Ovary (tissue), 9 donors: ENCODE measurements around the gene PTPRA. TPM values are rescaled to one million over a fixed set of nuclear protein-coding genes. Genes with fewer than 3 reads are reported as not detected.

Experiments
- DNase-seq, 5 donors: peaks; one replicate each; pipeline ENCODE4 v3.0.0-alpha.2; 2019 to 2020
- H3K27ac ChIP-seq, 2 donors: fragments of 200-600 bp; one replicate each; pipeline versions ENCODE4 v1.5.1 to v1.8.0; 2019 to 2022
- H3K27me3 ChIP-seq: fragments of 200-600 bp; one replicate; pipeline ENCODE4 v1.8.0; 2022
- H3K36me3 ChIP-seq: fragments of 200-600 bp; sonication (generic); one replicate; pipeline ENCODE4 v1.5.1; 2019
- H3K4me1 ChIP-seq: one replicate; pipeline ENCODE4 v1.8.1; 2013; ENCODE audit warnings: mild to moderate bottlenecking, moderate library complexity; ENCODE audit not compliant: insufficient read depth
- H3K4me3 ChIP-seq: fragments of 200-600 bp; sonication (generic); one replicate; pipeline ENCODE4 v1.5.1; 2017
- H3K9me3 ChIP-seq, 2 donors: fragments of 200-600 bp in 1 of 2; sonication (generic) in 1 of 2; one replicate each; pipeline versions ENCODE4 v1.5.1 to v1.8.1; 2013 to 2019; ENCODE audit warnings: mild to moderate bottlenecking in 1 of 2, moderate library complexity in 1 of 2
- EP300 ChIP-seq: sonication (generic); formaldehyde crosslinking; IDR thresholded peaks from one replicate; pipeline ENCODE4 v1.6.1; 2017; ENCODE audit warnings: antibody characterized with exemption
- POLR2A ChIP-seq: fragments of 450-650 bp; IDR thresholded peaks from one replicate; pipeline ENCODE4 v1.6.1; 2017; ENCODE audit warnings: antibody characterized with exemption, mild to moderate bottlenecking, moderate library complexity
- WGBS, 3 donors: extraction: QIAGEN DNeasy Blood & Tissue Kit in 1 of 3; methylation state at CpG; one replicate each; pipeline versions ENCODE4 v1.1.5 to v1.1.7; 2013 to 2017; 5-methylcytosine and 5-hydroxymethylcytosine counted together
- intact Hi-C, 4 donors: fragments of 100-400 bp; cut with DNase I; formaldehyde crosslinking; loops; one replicate each; pipeline versions ENCODE4 v1.11.0 to v1.15.1; 2022 to 2023
- polyA plus RNA-seq, 2 donors: library from polyadenylated mRNA; stranded (reverse); fragments of 200-250 nt in 1 of 2; fragments of 350-450 nt in 1 of 2; fragmentation: Illumina TruSeq in 1 of 2; extraction: RNeasy Lipid Tissue Mini Kit (QIAGEN cat#74804) in 1 of 2; gene quantifications; one replicate each; pipeline ENCODE4 v1.2.3, GENCODE V29; 2013 to 2014
- total RNA-seq, 7 donors: library from RNA; depleted of rRNA in 2 of 7; stranded (reverse); fragments of >200 nt in 2 of 7; fragmentation: NEBNext Ultra II Directional in 3 of 7; extraction: Animal tissue kit (Norgen Biotek cat#: 25700) in 3 of 7; gene quantifications; one replicate each; pipeline versions ENCODE4 v1.1.0 to v1.2.4, GENCODE V29; 2016 to 2023
- TF ChIP-seq, protein P1 (sequence below), 3 donors: fragments of 450-650 bp in 2 of 3; fragments of 200-600 bp in 1 of 3; IDR thresholded peaks; one replicate each; pipeline versions ENCODE4 v1.5.1 to v1.8.0; 2016 to 2022; ENCODE audit warnings: antibody characterized with exemption in 3 of 3, mild to moderate bottlenecking in 1 of 3
- donor health status: DM: no; HTN: no; CAD: no; lungs with moderate emphysema.
- donor health status: DM: no; HTN: no; CAD: no.
- donor health status: Bipolar disorder and iron deficiency.
- donor health status: DM: yes; HTN: yes; CAD: no.
- donor health status: DM: no; HTN: no; CAD: no.
- donor health status: DM: yes; HTN: yes; CAD: no.

Gene PTPRA
- total and polyA plus RNA-seq, 9 donors: 40.7 to 178 (median 71.8) TPM

DNA sequence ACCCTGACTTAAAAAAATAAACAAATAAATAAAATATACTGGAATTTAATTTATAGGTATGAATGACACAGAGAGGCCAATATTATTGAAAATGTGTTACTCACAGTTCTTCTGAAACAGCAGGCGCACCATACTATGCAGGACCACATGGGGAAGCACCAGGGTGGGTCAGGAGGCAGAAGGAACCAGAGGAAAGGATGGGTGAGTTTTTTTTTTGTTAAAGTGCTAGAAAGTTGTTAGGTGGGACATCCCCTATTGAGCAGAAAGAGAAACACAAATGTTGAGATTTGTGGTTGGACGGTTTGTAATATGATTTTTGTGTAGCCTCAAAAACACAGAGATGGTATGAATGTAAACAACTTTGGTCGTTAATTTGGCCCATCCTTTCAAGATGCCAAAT, 26.0 kb downstream of the PTPRA start:
- Histone ChIP-seq H3K36me3 (no peaks in the 10 kb centered on the region), H3K4me1 (peaks cover 2% of the 10 kb centered on the region), H3K27me3 (no peaks in the 10 kb centered on the region), H3K4me3 (no peak overlapping the region), H3K27ac (no peak overlapping the region), H3K9me3 (no peaks in the 10 kb centered on the region)
- WGBS, 3 donors: 84 to 93% (median 91%) methylated on average over 3 of the region's 3 CpGs
- DNase-seq: no peak
- intact Hi-C loops: no loop called here
- TF ChIP-seq EP300 (no peak), POLR2A (no peak)
- TF ChIP-seq, protein P1, sequence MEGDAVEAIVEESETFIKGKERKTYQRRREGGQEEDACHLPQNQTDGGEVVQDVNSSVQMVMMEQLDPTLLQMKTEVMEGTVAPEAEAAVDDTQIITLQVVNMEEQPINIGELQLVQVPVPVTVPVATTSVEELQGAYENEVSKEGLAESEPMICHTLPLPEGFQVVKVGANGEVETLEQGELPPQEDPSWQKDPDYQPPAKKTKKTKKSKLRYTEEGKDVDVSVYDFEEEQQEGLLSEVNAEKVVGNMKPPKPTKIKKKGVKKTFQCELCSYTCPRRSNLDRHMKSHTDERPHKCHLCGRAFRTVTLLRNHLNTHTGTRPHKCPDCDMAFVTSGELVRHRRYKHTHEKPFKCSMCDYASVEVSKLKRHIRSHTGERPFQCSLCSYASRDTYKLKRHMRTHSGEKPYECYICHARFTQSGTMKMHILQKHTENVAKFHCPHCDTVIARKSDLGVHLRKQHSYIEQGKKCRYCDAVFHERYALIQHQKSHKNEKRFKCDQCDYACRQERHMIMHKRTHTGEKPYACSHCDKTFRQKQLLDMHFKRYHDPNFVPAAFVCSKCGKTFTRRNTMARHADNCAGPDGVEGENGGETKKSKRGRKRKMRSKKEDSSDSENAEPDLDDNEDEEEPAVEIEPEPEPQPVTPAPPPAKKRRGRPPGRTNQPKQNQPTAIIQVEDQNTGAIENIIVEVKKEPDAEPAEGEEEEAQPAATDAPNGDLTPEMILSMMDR (IDR thresholded peaks at IDR 0.05): no peak

- no peaks in the 10 kb centered on the region for H3K36me3 ChIP-seq
- TF ChIP-seq POLR2A (no peak), EP300 (no peak)
- DNase-seq: no peak
Observed at GRCh38 chr20:2900845-2901592, 27.7 kb downstream of the PTPRA start.

DNA sequence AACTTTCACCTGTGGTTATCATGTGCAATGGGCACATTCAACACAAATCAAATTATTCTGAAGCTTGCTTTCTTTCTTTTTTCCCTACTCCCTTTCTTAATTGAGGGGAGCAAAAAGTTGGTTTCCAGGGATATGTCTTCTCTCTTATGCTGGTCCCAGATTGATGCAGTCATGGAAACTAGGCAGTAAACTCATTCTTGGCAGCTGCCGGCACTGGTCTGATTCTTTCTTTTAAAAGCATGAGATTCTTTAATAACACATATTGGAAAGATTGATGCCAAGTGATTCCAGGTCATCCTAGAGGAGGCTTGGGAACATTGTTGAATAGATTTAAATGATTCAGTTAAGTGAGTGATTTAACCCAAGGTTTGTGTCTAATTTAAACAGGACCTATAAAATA, 29.0 kb downstream of the PTPRA start:
- Histone ChIP-seq H3K27ac (no peak overlapping the region), H3K9me3 (no peaks in the 10 kb centered on the region), H3K27me3 (no peaks in the 10 kb centered on the region), H3K4me1 (peaks cover 2% of the 10 kb centered on the region), H3K36me3 (no peaks in the 10 kb centered on the region), H3K4me3 (no peak overlapping the region)
- DNase-seq: no peak
- 19 to 73% (median 62%) methylated on average over 1 of the region's 1 CpG for WGBS, 3 donors
- intact Hi-C loops: no loop called here
- TF ChIP-seq POLR2A (no peak), EP300 (no peak)
- TF ChIP-seq, protein P1 (IDR thresholded peaks at IDR 0.05): no peak

More at GRCh38 chr20:2900845-2901592, 27.7 kb downstream of the PTPRA start:
- Histone ChIP-seq H3K27ac (no peak overlapping the region), H3K4me1 (peaks cover 2% of the 10 kb centered on the region), H3K4me3 (no peak overlapping the region), H3K9me3 (no peaks in the 10 kb centered on the region), H3K27me3 (no peaks in the 10 kb centered on the region)
- intact Hi-C loops: no loop called here
- 86 to 88% (median 87%) methylated on average over 11 of the region's 11 CpGs for WGBS, 3 donors

GRCh38 chr20:2902818-2903217, 29.5 kb downstream of the PTPRA start:
- DNase-seq: no peak

GRCh38 chr20:2903686-2904085, 30.4 kb downstream of the PTPRA start:
- DNase-seq: no peak
- H3K27me3 ChIP-seq: no peaks in the 10 kb centered on the region
- H3K27ac ChIP-seq: no peak overlapping the region
- no peak for TF ChIP-seq POLR2A
- TF ChIP-seq EP300: no peak
- TF ChIP-seq, protein P1 (IDR thresholded peaks at IDR 0.05): no peak
- no peaks in the 10 kb centered on the region for H3K9me3 ChIP-seq
- WGBS, 3 donors: 95 to 96% (median 96%) methylated on average over 6 of the region's 6 CpGs
- intact Hi-C loops: no loop called here
- peaks cover 2% of the 10 kb centered on the region for H3K4me1 ChIP-seq
- H3K36me3 ChIP-seq: no peaks in the 10 kb centered on the region
- no peak overlapping the region for H3K4me3 ChIP-seq

More at GRCh38 chr20:2902818-2903217, 29.5 kb downstream of the PTPRA start:
- Histone ChIP-seq H3K4me3 (no peak overlapping the region), H3K27ac (no peak overlapping the region), H3K4me1 (peaks cover 2% of the 10 kb centered on the region), H3K27me3 (no peaks in the 10 kb centered on the region), H3K9me3 (no peaks in the 10 kb centered on the region), H3K36me3 (no peaks in the 10 kb centered on the region)
- WGBS, 3 donors: 89 to 92% (median 92%) methylated on average over 3 of the region's 3 CpGs
- TF ChIP-seq POLR2A (no peak), EP300 (no peak)
- TF ChIP-seq, protein P1 (IDR thresholded peaks at IDR 0.05): no peak
- intact Hi-C loops: no loop called here
